Liver (tissue), 9 donors: ENCODE data around the gene FES. TPM values are rescaled to one million over a fixed set of nuclear protein-coding genes. Genes with fewer than 3 reads are reported as not detected.

Experiments
- DNase-seq: peaks from one replicate; pipeline ENCODE4 v3.0.0-alpha.2; 2017; ENCODE audit warnings: low spot score
- H3K27ac ChIP-seq, 2 donors: one replicate each; pipeline ENCODE4 v1.7.0; 2013; ENCODE audit warnings: inconsistent platforms in 2 of 2, low read length in 2 of 2, control low read depth in 1 of 2, low read depth in 1 of 2, mild to moderate bottlenecking in 1 of 2
- H3K27me3 ChIP-seq, 4 donors: one replicate each; pipeline versions ENCODE4 v1.6.1 to v1.7.0; 2013; ENCODE audit warnings: low read length in 3 of 4, inconsistent platforms in 1 of 4, mild to moderate bottlenecking in 1 of 4, moderate library complexity in 1 of 4; ENCODE audit not compliant: control insufficient read depth in 4 of 4, insufficient read depth in 4 of 4
- H3K36me3 ChIP-seq, 4 donors: one replicate each; pipeline versions ENCODE4 v1.6.1 to v1.7.0; 2013; ENCODE audit warnings: low read length in 3 of 4, mild to moderate bottlenecking in 3 of 4, low read depth in 1 of 4, moderate library complexity in 1 of 4; ENCODE audit not compliant: control insufficient read depth in 4 of 4, insufficient read depth in 3 of 4
- H3K4me1 ChIP-seq, 4 donors: one replicate each; pipeline versions ENCODE4 v1.6.1 to v1.7.0; 2013; ENCODE audit warnings: low read length in 3 of 4, mild to moderate bottlenecking in 3 of 4, moderate library complexity in 1 of 4; ENCODE audit not compliant: control insufficient read depth in 4 of 4, insufficient read depth in 4 of 4
- H3K4me3 ChIP-seq, 3 donors: one replicate each; pipeline versions ENCODE4 v1.6.1 to v1.7.0; 2013; ENCODE audit warnings: low read length in 3 of 3, control low read depth in 1 of 3, low read depth in 1 of 3, mild to moderate bottlenecking in 1 of 3
- H3K9ac ChIP-seq, 2 donors: one replicate each; pipeline ENCODE4 v1.7.0; 2013; ENCODE audit warnings: low read length in 2 of 2, mild to moderate bottlenecking in 2 of 2, moderate library complexity in 2 of 2, control low read depth in 1 of 2, low read depth in 1 of 2
- H3K9me3 ChIP-seq, 4 donors: one replicate each; pipeline versions ENCODE4 v1.6.1 to v1.7.0; 2013; ENCODE audit warnings: low read length in 3 of 4; ENCODE audit not compliant: control insufficient read depth in 4 of 4
- FOXA1 ChIP-seq: IDR thresholded peaks from 2 replicates; pipeline ENCODE4 v1.6.1; 2016; ENCODE audit warnings: antibody characterized with exemption
- FOXA2 ChIP-seq: IDR thresholded peaks from 2 replicates; pipeline ENCODE4 v1.6.1; 2016; ENCODE audit warnings: antibody characterized with exemption
- GABPA ChIP-seq, 2 donors: IDR thresholded peaks in 1 of 2; conservative IDR thresholded peaks in 1 of 2; 2 replicates each; pipeline ENCODE4 v1.6.1; 2016; ENCODE audit warnings: antibody characterized with exemption in 2 of 2, mild to moderate bottlenecking in 1 of 2, moderate library complexity in 1 of 2
- HNF4A ChIP-seq, 2 donors: conservative IDR thresholded peaks; 2 replicates each; pipeline ENCODE4 v1.6.1; 2016; ENCODE audit warnings: antibody characterized with exemption in 2 of 2, mild to moderate bottlenecking in 2 of 2
- HNF4G ChIP-seq: IDR thresholded peaks from 2 replicates; pipeline ENCODE4 v1.6.1; 2016; ENCODE audit warnings: antibody characterized with exemption
- JUND ChIP-seq, 2 donors: IDR thresholded peaks; 2 replicates each; pipeline ENCODE4 v1.6.1; 2016; ENCODE audit warnings: antibody characterized with exemption in 2 of 2
- NR2F2 ChIP-seq: IDR thresholded peaks from 2 replicates; pipeline ENCODE4 v1.6.1; 2016; ENCODE audit warnings: antibody characterized with exemption
- RAD21 ChIP-seq, 2 donors: IDR thresholded peaks; 2 replicates each; pipeline ENCODE4 v1.6.1; 2016; ENCODE audit warnings: antibody characterized with exemption in 2 of 2, mild to moderate bottlenecking in 2 of 2
- SP1 ChIP-seq: IDR thresholded peaks from 2 replicates; pipeline ENCODE4 v1.6.1; 2018; ENCODE audit warnings: antibody characterized with exemption, mild to moderate bottlenecking
- TAF1 ChIP-seq: conservative IDR thresholded peaks from 2 replicates; pipeline ENCODE4 v1.6.1; 2016; ENCODE audit warnings: antibody characterized with exemption, mild to moderate bottlenecking
- YY1 ChIP-seq: IDR thresholded peaks from 2 replicates; pipeline ENCODE4 v1.6.1; 2016; ENCODE audit warnings: antibody characterized with exemption, mild to moderate bottlenecking
- WGBS: extraction: QIAGEN DNeasy Blood & Tissue Kit; methylation state at CpG from one replicate; pipeline ENCODE4 v1.1.7; 2013; 5-methylcytosine and 5-hydroxymethylcytosine counted together
- polyA plus RNA-seq, 2 donors: library from polyadenylated mRNA; stranded (reverse) in 1 of 2; unstranded in 1 of 2; fragments of 200-250 nt in 1 of 2; fragments of >200 nt in 1 of 2; fragmentation: Nextera tagmentation in 1 of 2; extraction: Ambion mirVana in 1 of 2; gene quantifications; one replicate each; pipeline versions ENCODE4 v1.2.1 to v1.2.3, GENCODE V29; 2013 to 2015
- total RNA-seq, 2 donors: library from RNA; depleted of rRNA; stranded (reverse); fragments of >200 nt; gene quantifications; one replicate each; pipeline ENCODE4 v1.2.3, GENCODE V29; 2014
- TF ChIP-seq, protein P1 (sequence below): IDR thresholded peaks from 2 replicates; pipeline ENCODE4 v1.6.1; 2016; ENCODE audit warnings: antibody characterized with exemption
- TF ChIP-seq, protein P2 (sequence below): IDR thresholded peaks from 2 replicates; pipeline ENCODE4 v1.6.1; 2016; ENCODE audit warnings: antibody characterized with exemption
- TF ChIP-seq, protein P3 (sequence below): IDR thresholded peaks from 2 replicates; pipeline ENCODE4 v1.6.1; 2016; ENCODE audit warnings: antibody characterized with exemption, mild to moderate bottlenecking
- TF ChIP-seq, protein P4 (sequence below): IDR thresholded peaks from 2 replicates; pipeline ENCODE4 v1.6.1; 2016; ENCODE audit warnings: antibody characterized with exemption
- TF ChIP-seq, protein P5 (sequence below): fragments of 150-350 bp; IDR thresholded peaks from 2 replicates; pipeline ENCODE4 v1.5.1; 2017; ENCODE audit warnings: improper control_type of control experiment, low read depth, low read length; ENCODE audit not compliant: missing input control
- donor health status: healthy.
- donor health status: healthy.
- donor health status: healthy.
- donor health status: healthy.
- donor health status: healthy.

FES gene
- total and polyA plus RNA-seq, 4 donors: 12.1 to 43.1 (median 28.8) TPM

DNA sequence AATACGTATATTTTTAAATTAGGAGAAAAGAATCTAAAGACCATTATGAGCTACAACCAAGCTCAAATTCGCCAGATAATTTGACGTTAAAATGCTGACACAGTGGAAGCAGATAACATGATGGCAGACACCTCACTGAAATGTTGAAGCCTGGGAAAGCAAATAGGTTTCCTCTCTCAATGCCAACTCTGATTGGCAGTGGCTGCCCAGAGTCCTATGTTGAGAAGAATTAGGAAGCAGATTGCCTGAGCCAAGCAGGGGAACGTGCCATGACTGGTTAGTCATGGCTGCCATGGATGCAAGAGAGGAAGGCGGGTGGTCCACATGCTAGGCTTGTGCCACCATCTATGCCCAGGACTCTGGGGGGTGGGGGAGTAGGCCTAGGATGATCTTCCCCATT, 54.0 kb downstream of the FES start:
- H3K27ac ChIP-seq: no peak overlapping the region
- DNase-seq: no peak
- H3K4me1 ChIP-seq: peaks cover 2 to 22% (median 17%) of the 10 kb centered on the region in 4 donors
- H3K4me3 ChIP-seq: no peak overlapping the region
- H3K27me3 ChIP-seq: no peaks in the 10 kb centered on the region
- H3K9me3 ChIP-seq: no peaks in the 10 kb centered on the region
- no peak for TF ChIP-seq HNF4G
- no peak for TF ChIP-seq FOXA2
- H3K9ac ChIP-seq: no peak overlapping the region
- H3K36me3 ChIP-seq: peaks cover 21 to 37% (median 25%) of the 10 kb centered on the region in 4 donors
- 92% methylated on average over 5 of the region's 5 CpGs for WGBS

DNA sequence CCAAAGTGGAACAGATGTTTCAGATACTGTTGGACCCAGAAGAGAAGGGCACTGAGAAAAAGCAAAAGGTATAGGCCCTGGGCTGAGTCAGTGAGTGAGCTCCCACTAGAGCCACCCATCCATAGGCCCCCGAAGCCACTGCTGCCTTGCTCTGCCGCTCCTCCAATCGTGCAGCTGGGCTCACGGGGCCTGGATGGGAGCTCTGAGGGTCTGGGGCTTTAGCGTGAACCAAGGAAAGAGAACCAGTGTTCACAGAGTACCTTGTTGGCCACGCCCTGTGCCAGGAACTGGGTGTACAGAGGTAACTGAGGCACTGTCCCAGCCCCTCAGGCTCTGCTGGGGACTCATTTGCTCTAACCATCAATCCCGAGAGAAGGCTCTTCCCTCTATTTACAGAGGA, 55.5 kb downstream of the FES start:
- H3K4me3 ChIP-seq: no peak overlapping the region
- H3K9me3 ChIP-seq: no peaks in the 10 kb centered on the region
- H3K4me1 ChIP-seq: peaks cover 2 to 14% (median 11%) of the 10 kb centered on the region in 4 donors
- 96% methylated on average over 7 of the region's 7 CpGs for WGBS
- H3K27me3 ChIP-seq: no peaks in the 10 kb centered on the region
- no peak for DNase-seq
- H3K27ac ChIP-seq: no peak overlapping the region
- no peak overlapping the region for H3K9ac ChIP-seq
- H3K36me3 ChIP-seq: peaks cover 23 to 45% (median 35%) of the 10 kb centered on the region in 4 donors
- no peak for TF ChIP-seq HNF4G
- no peak for TF ChIP-seq GABPA (IDR thresholded peaks at IDR 0.05 in 1 of 2, conservative IDR thresholded peaks at IDR 0.05 in 1 of 2)
- no peak for TF ChIP-seq YY1
- TF ChIP-seq RAD21 (IDR thresholded peaks at IDR 0.05): no peak
- TF ChIP-seq, protein P1, sequence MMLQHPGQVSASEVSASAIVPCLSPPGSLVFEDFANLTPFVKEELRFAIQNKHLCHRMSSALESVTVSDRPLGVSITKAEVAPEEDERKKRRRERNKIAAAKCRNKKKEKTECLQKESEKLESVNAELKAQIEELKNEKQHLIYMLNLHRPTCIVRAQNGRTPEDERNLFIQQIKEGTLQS: no peak
- no peak for TF ChIP-seq TAF1
- TF ChIP-seq NR2F2: no peak
- TF ChIP-seq SP1: no peak
- no peak for TF ChIP-seq JUND (IDR thresholded peaks at IDR 0.05)
- TF ChIP-seq, protein P2, sequence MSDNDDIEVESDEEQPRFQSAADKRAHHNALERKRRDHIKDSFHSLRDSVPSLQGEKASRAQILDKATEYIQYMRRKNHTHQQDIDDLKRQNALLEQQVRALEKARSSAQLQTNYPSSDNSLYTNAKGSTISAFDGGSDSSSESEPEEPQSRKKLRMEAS: no peak

DNA sequence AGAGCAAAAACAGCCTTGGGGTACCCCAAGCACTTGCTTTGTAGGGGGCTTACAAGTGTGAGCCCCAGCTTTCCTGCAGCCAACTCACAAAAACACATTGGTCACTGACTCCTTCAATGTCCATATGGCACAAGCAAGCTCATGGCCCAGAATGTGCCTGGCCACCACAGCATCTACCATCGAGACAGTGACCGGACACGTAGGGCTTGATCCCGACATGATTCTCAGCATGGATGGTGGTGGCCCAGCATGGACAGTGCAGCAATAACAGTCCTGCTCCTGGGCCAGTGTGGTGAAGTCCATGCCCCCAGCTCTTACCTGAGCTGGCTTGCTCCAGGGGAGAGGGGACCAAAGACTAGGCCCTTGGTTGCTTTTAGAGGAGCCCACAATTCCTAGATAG, 56.7 kb downstream of the FES start:
- no peak overlapping the region for H3K4me3 ChIP-seq
- peaks cover 0 to 3% (median 2%) of the 10 kb centered on the region in 4 donors for H3K4me1 ChIP-seq
- DNase-seq: no peak
- no peaks in the 10 kb centered on the region for H3K9me3 ChIP-seq
- peaks cover 27 to 50% (median 37%) of the 10 kb centered on the region in 4 donors for H3K36me3 ChIP-seq
- H3K9ac ChIP-seq: no peak overlapping the region
- TF ChIP-seq SP1: no peak
- no peak for TF ChIP-seq FOXA2
- TF ChIP-seq, protein P3, sequence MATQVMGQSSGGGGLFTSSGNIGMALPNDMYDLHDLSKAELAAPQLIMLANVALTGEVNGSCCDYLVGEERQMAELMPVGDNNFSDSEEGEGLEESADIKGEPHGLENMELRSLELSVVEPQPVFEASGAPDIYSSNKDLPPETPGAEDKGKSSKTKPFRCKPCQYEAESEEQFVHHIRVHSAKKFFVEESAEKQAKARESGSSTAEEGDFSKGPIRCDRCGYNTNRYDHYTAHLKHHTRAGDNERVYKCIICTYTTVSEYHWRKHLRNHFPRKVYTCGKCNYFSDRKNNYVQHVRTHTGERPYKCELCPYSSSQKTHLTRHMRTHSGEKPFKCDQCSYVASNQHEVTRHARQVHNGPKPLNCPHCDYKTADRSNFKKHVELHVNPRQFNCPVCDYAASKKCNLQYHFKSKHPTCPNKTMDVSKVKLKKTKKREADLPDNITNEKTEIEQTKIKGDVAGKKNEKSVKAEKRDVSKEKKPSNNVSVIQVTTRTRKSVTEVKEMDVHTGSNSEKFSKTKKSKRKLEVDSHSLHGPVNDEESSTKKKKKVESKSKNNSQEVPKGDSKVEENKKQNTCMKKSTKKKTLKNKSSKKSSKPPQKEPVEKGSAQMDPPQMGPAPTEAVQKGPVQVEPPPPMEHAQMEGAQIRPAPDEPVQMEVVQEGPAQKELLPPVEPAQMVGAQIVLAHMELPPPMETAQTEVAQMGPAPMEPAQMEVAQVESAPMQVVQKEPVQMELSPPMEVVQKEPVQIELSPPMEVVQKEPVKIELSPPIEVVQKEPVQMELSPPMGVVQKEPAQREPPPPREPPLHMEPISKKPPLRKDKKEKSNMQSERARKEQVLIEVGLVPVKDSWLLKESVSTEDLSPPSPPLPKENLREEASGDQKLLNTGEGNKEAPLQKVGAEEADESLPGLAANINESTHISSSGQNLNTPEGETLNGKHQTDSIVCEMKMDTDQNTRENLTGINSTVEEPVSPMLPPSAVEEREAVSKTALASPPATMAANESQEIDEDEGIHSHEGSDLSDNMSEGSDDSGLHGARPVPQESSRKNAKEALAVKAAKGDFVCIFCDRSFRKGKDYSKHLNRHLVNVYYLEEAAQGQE: no peak
- TF ChIP-seq HNF4A (conservative IDR thresholded peaks at IDR 0.05): no peak
- TF ChIP-seq, protein P4, sequence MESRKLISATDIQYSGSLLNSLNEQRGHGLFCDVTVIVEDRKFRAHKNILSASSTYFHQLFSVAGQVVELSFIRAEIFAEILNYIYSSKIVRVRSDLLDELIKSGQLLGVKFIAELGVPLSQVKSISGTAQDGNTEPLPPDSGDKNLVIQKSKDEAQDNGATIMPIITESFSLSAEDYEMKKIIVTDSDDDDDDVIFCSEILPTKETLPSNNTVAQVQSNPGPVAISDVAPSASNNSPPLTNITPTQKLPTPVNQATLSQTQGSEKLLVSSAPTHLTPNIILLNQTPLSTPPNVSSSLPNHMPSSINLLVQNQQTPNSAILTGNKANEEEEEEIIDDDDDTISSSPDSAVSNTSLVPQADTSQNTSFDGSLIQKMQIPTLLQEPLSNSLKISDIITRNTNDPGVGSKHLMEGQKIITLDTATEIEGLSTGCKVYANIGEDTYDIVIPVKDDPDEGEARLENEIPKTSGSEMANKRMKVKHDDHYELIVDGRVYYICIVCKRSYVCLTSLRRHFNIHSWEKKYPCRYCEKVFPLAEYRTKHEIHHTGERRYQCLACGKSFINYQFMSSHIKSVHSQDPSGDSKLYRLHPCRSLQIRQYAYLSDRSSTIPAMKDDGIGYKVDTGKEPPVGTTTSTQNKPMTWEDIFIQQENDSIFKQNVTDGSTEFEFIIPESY: no peak
- no peak for TF ChIP-seq GABPA (IDR thresholded peaks at IDR 0.05 in 1 of 2, conservative IDR thresholded peaks at IDR 0.05 in 1 of 2)
- no peak for TF ChIP-seq FOXA1
- TF ChIP-seq, protein P5, sequence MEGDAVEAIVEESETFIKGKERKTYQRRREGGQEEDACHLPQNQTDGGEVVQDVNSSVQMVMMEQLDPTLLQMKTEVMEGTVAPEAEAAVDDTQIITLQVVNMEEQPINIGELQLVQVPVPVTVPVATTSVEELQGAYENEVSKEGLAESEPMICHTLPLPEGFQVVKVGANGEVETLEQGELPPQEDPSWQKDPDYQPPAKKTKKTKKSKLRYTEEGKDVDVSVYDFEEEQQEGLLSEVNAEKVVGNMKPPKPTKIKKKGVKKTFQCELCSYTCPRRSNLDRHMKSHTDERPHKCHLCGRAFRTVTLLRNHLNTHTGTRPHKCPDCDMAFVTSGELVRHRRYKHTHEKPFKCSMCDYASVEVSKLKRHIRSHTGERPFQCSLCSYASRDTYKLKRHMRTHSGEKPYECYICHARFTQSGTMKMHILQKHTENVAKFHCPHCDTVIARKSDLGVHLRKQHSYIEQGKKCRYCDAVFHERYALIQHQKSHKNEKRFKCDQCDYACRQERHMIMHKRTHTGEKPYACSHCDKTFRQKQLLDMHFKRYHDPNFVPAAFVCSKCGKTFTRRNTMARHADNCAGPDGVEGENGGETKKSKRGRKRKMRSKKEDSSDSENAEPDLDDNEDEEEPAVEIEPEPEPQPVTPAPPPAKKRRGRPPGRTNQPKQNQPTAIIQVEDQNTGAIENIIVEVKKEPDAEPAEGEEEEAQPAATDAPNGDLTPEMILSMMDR: no peak
- TF ChIP-seq HNF4G: no peak
- TF ChIP-seq, protein P2: no peak
- TF ChIP-seq RAD21 (IDR thresholded peaks at IDR 0.05): no peak
- no peak for TF ChIP-seq TAF1
- no peak for TF ChIP-seq NR2F2
- H3K27ac ChIP-seq: no peak overlapping the region
- WGBS: 98% methylated on average over 4 of the region's 4 CpGs
- H3K27me3 ChIP-seq: no peaks in the 10 kb centered on the region
